M059J (cell line): ENCODE data around the gene STAT1. TPM values are rescaled to one million over a fixed set of nuclear protein-coding genes. Genes with fewer than 3 reads are reported as not detected.

Experiments
- total RNA-seq: library from RNA; depleted of rRNA; stranded (reverse); fragments of >200 nt; shearing (Covaris generic); gene quantifications from 2 replicates; pipeline ENCODE4 v1.2.3, GENCODE V29; 2014; rRNA removed

STAT1 gene
- total RNA-seq, 1 experiment from 2014 or later, result 537 TPM

Other genes with a start within 250 kb of the STAT1 start
- gene GLS, start 133.3 kb downstream of the STAT1 start, total RNA-seq, result 87.7 and 89.5 TPM in 2 replicates
- 0.22 and 0.37 TPM in 2 replicates for gene STAT4, start 136.8 kb upstream of the STAT1 start, total RNA-seq
- 23.5 and 26.2 TPM in 2 replicates for gene MYO1B, start 231.2 kb upstream of the STAT1 start, total RNA-seq